HepG2 (cell line): Measurements from ENCODE around the gene KCNB1. TPM values are rescaled to one million over a fixed set of nuclear protein-coding genes. Genes with fewer than 3 reads are reported as not detected.

ENCODE experiments used
- ATAC-seq: fragments of 200-7000 bp; cut with Tn5 transposase; 3 replicates; pipeline ENCODE4 v1.9.1; 2020; ENCODE audit warnings: mild to moderate bottlenecking, moderate library complexity
- BruUV-seq: library from RNA; stranded (reverse); fragments of 400-500 nt; replicated peaks from 2 replicates; lab custom pipeline; 2021; lab: Mats Ljungman, UMichigan
- CTCF ChIA-PET: fragments of 300-600 bp; formaldehyde crosslinking; extraction: SDS; loops from one replicate; lab custom pipeline; 2021; ENCODE audit warnings: low total read pairs, inconsistent platforms, low intra/inter-chr PET ratio; lab: Yijun Ruan, JAX
- POLR2A ChIA-PET: fragments of 350-600 bp; sonication (Branson Sonifier 250); formaldehyde crosslinking; loops from one replicate; lab custom pipeline; 2020; ENCODE audit warnings: antibody characterized with exemption, inconsistent platforms; lab: Yijun Ruan, JAX
- DNase-seq: peaks from one replicate; pipeline ENCODE4 v3.0.0-alpha.2; 2015; ENCODE audit warnings: low spot score
- FAIRE-seq: peaks from 3 replicates; lab custom pipeline; 2011; peaks lifted over from hg19 to GRCh38; lab: Jason Lieb, UNC
- H2AFZ ChIP-seq: one replicate; pipeline ENCODE4 v1.6.1; 2011; ENCODE audit warnings: low read length, inconsistent platforms
- H3K27ac ChIP-seq: fragments of 300-600 bp; 3 replicates; pipeline ENCODE4 v1.8.0; 2011; ENCODE audit warnings: mixed run types, mild to moderate bottlenecking, mixed read lengths, low read length, inconsistent platforms; ENCODE audit not compliant: insufficient read depth; ENCODE audit errors: extremely low read length
- H3K27me3 ChIP-seq, 2 experiments: fragments of 200-600 bp in 1 of 2; 2 replicates in 1 of 2; 3 replicates in 1 of 2; pipeline versions ENCODE4 v1.6.0 to v1.8.0; 2011; ENCODE audit warnings: low read length in 2 of 2, mild to moderate bottlenecking in 2 of 2, moderate library complexity in 2 of 2, inconsistent platforms in 1 of 2; ENCODE audit not compliant: insufficient read depth in 2 of 2, control insufficient read depth in 1 of 2
- H3K36me3 ChIP-seq, 2 experiments: fragments of 200-600 bp in 1 of 2; replicated peaks in 1 of 2; 2 replicates in 1 of 2; 3 replicates in 1 of 2; pipeline versions ENCODE4 v1.5.1 to v1.8.0; 2011; ENCODE audit warnings: low read length in 2 of 2, inconsistent platforms in 1 of 2; ENCODE audit not compliant: insufficient read depth in 2 of 2, control insufficient read depth in 1 of 2
- H3K4me1 ChIP-seq: 2 replicates; pipeline ENCODE4 v1.5.1; 2012; ENCODE audit warnings: low read length, inconsistent platforms; ENCODE audit not compliant: insufficient read depth
- H3K4me2 ChIP-seq: 2 replicates; pipeline ENCODE4 v1.6.0; 2011; ENCODE audit warnings: low read depth, low read length, inconsistent platforms
- H3K4me3 ChIP-seq, 3 experiments: fragments of 200-600 bp in 1 of 3; sonication (generic), shearing (Covaris generic) in 1 of 3; replicated peaks in 1 of 3; 2 replicates each; pipeline ENCODE4 v1.5.1; 2011 to 2016; ENCODE audit warnings: low read length in 3 of 3, inconsistent platforms in 2 of 3, low read depth in 2 of 3, mild to moderate bottlenecking in 2 of 3, control low read depth in 1 of 3, mixed read lengths in 1 of 3; ENCODE audit not compliant: insufficient read depth in 1 of 3
- H3K79me2 ChIP-seq: one replicate; pipeline ENCODE4 v1.6.1; 2011; ENCODE audit warnings: low read length, inconsistent platforms; ENCODE audit not compliant: insufficient read depth
- H3K9ac ChIP-seq: 2 replicates; pipeline ENCODE4 v1.6.0; 2011; ENCODE audit warnings: mild to moderate bottlenecking, low read depth, low read length, inconsistent platforms; ENCODE audit not compliant: insufficient read depth
- H3K9me3 ChIP-seq: 2 replicates; pipeline ENCODE4 v1.5.1; 2012; ENCODE audit warnings: mild to moderate bottlenecking, low read length
- H4K20me1 ChIP-seq: 2 replicates; pipeline ENCODE4 v1.6.0; 2011; ENCODE audit warnings: inconsistent platforms, mild to moderate bottlenecking, low read length, moderate library complexity; ENCODE audit not compliant: insufficient read depth
- ADNP ChIP-seq: sonication (generic); formaldehyde crosslinking; IDR thresholded peaks from 2 replicates; pipeline ENCODE4 v1.4.0; 2020; ENCODE audit warnings: missing genetic modification reagents
- ATF1 ChIP-seq: IDR thresholded peaks from 2 replicates; pipeline ENCODE4 v1.6.1; 2016; ENCODE audit warnings: mild to moderate bottlenecking, control low read depth
- ATF5 ChIP-seq: sonication (generic); formaldehyde crosslinking; IDR thresholded peaks from 2 replicates; pipeline ENCODE4 v1.4.0; 2020; ENCODE audit warnings: mild to moderate bottlenecking, low read depth, missing genetic modification reagents
- FOSL2 ChIP-seq: sonication (generic); formaldehyde crosslinking; IDR thresholded peaks from 2 replicates; pipeline ENCODE4 v1.4.0; 2020; ENCODE audit warnings: missing genetic modification reagents
- IKZF1 ChIP-seq: fragments of 450-650 bp; IDR thresholded peaks from 2 replicates; pipeline ENCODE4 v1.7.1; 2016
- IRF1 ChIP-seq: sonication (generic); formaldehyde crosslinking; IDR thresholded peaks from 2 replicates; pipeline ENCODE4 v1.4.0; 2020; ENCODE audit warnings: low read depth, mild to moderate bottlenecking, missing genetic modification reagents
- JDP2 ChIP-seq: sonication (generic); formaldehyde crosslinking; IDR thresholded peaks from 2 replicates; pipeline ENCODE4 v1.8.1; 2022; ENCODE audit warnings: missing genetic modification reagents, borderline replicate concordance
- MXD3 ChIP-seq: IDR thresholded peaks from 2 replicates; pipeline ENCODE4 v1.6.1; 2016; ENCODE audit warnings: mild to moderate bottlenecking, missing biosample characterization, missing genetic modification reagents
- PAX8 ChIP-seq: sonication (generic); formaldehyde crosslinking; IDR thresholded peaks from 2 replicates; pipeline ENCODE4 v1.8.0; 2022; ENCODE audit warnings: mild to moderate bottlenecking, missing genetic modification reagents, borderline replicate concordance
- PTBP1 ChIP-seq: fragments of 200-400 bp; formaldehyde crosslinking; IDR thresholded peaks from 2 replicates; pipeline ENCODE4 v1.6.1; 2018; ENCODE audit warnings: low read length, low read depth; ENCODE audit not compliant: poor library complexity, severe bottlenecking
- TRAFD1 ChIP-seq: sonication (generic); formaldehyde crosslinking; IDR thresholded peaks from 2 replicates; pipeline ENCODE4 v1.5.1; 2020; ENCODE audit warnings: missing genetic modification reagents, mild to moderate bottlenecking, borderline replicate concordance
- ZNF558 ChIP-seq: sonication (generic); formaldehyde crosslinking; IDR thresholded peaks from 2 replicates; pipeline ENCODE4 v1.9.0; 2022; ENCODE audit warnings: mild to moderate bottlenecking, missing genetic modification reagents, borderline replicate concordance
- ZNF7 ChIP-seq: IDR thresholded peaks from 2 replicates; pipeline ENCODE4 v1.6.1; 2016; ENCODE audit warnings: missing biosample characterization, missing genetic modification reagents
- WGBS: methylation state at CpG from one replicate; pipeline ENCODE4 v1.1.6; 2017; ENCODE audit warnings: low lambda C conversion rate; 5-methylcytosine and 5-hydroxymethylcytosine counted together
- in situ Hi-C: cut with HindIII; loops from 2 replicates; pipeline ENCODE4 v1.10.0; 2017; ENCODE audit warnings: low pct_unique_long_range_greater_than_20kb; ENCODE audit not compliant: extremely low pct_ligation_motif_present
- intact Hi-C: fragments of 100-400 bp; cut with micrococcal nuclease; formaldehyde crosslinking; loops from one replicate; pipeline ENCODE4 v1.10.0; 2022; ENCODE audit not compliant: unreplicated experiment
- polyA plus RNA-seq, 8 experiments: library from polyadenylated mRNA; depleted of rRNA in 3 of 8; stranded (reverse) in 7 of 8; unstranded in 1 of 8; fragments of >200 nt; fragmentation: Illumina TruSeq in 4 of 8; extraction: Trizol in 4 of 8; gene quantifications; 2 replicates each; pipeline versions ENCODE4 v1.2.1 to v1.2.3, GENCODE V29; 2011 to 2016; ENCODE audit warnings: low read depth in 4 of 8, missing spikeins in 1 of 8, mixed read lengths in 1 of 8; ENCODE audit not compliant: insufficient read depth in 1 of 8
- total RNA-seq, 5 experiments: library from RNA; depleted of rRNA; stranded (reverse); fragments of >200 nt; fragmentation: Illumina TruSeq; extraction: Trizol; gene quantifications; 2 replicates each; pipeline ENCODE4 v1.2.3, GENCODE V29; 2016; ENCODE audit warnings: low read depth in 1 of 5

The KCNB1 gene
- total and polyA plus RNA-seq, 2 of the 13 experiments (the other 11 are each of a cell fraction or from before 2014, with no cell fraction given) = 0.02 TPM; not detected in 1

- Histone ChIP-seq H3K36me3 (no peaks in the 10 kb centered on the region), H3K4me1 (no peaks in the 10 kb centered on the region), H3K79me2 (no peaks in the 10 kb centered on the region), H2AFZ (no peak overlapping the region), H3K27ac (no peak overlapping the region), H3K9me3 (no peaks in the 10 kb centered on the region), H3K27me3 (no peaks in the 10 kb centered on the region; a peak in 1 of 5 replicates), H4K20me1 (no peaks in the 10 kb centered on the region), H3K4me3 (no peak overlapping the region), H3K4me2 (no peak overlapping the region), H3K9ac (no peak overlapping the region)
- POLR2A ChIA-PET = no interaction called here
- FAIRE-seq = no peak
- 2% methylated on average over 4 of the region's 4 CpGs for WGBS
- no peak for DNase-seq
- intact Hi-C loops = no loop called here
- CTCF ChIA-PET = interaction anchor here (0.7 kb wide), 1 partner anchor 13 kb away, joined by 3 read pairs; no protein-coding TSS in a partner anchor
- BruUV-seq = no TSS peak
- in situ Hi-C loops = no loop called here
- no peak for ATAC-seq
- no peak for TF ChIP-seq TRAFD1 (CRISPR knock-in tag)
- TF ChIP-seq ADNP = no peak
- 0 out of 2 replicates have a peak, but pooled peaks have one; percentile 11 for TF ChIP-seq IKZF1
Measured at GRCh38 chr20:49496043-49496442, 13.6 kb upstream of the KCNB1 start.

GRCh38 chr20:49490689-49491088, 8.2 kb upstream of the KCNB1 start:
- Histone ChIP-seq H3K36me3 (no peaks in the 10 kb centered on the region), H4K20me1 (no peaks in the 10 kb centered on the region), H3K9ac (no peak overlapping the region), H3K27me3 (peaks cover 1 to 5% of the 10 kb centered on the region in 2 experiments; a peak in 2 of 5 replicates), H3K79me2 (no peaks in the 10 kb centered on the region), H3K27ac (no peak overlapping the region), H2AFZ (no peak overlapping the region), H3K4me1 (no peaks in the 10 kb centered on the region), H3K9me3 (no peaks in the 10 kb centered on the region), H3K4me3 (no peak overlapping the region), H3K4me2 (no peak overlapping the region)
- ATAC-seq = peak; percentile 71
- no peak for FAIRE-seq
- WGBS = 13% methylated on average over 1 of the region's 1 CpG
- intact Hi-C loops = no loop called here
- in situ Hi-C loops = no loop called here
- DNase-seq = peak; percentile 36
- no TSS peak for BruUV-seq
- ChIA-PET POLR2A (no interaction called here), CTCF (interaction anchor here (1.9 kb wide), 1 partner anchor 157 kb away, joined by 6 read pairs; no protein-coding TSS in a partner anchor)
- no peak for TF ChIP-seq MXD3
- TF ChIP-seq ZNF558 (CRISPR knock-in tag) = no peak
- TF ChIP-seq ATF5 = no peak
- peak; percentile 77 for TF ChIP-seq ZNF7 (CRISPR knock-in tag)
- no peak for TF ChIP-seq JDP2 (CRISPR knock-in tag)
- no peak for TF ChIP-seq PAX8 (CRISPR knock-in tag)
- peak; percentile 43; the same call in 1 of the 2 replicates for TF ChIP-seq FOSL2 (CRISPR knock-in tag)
- no peak for TF ChIP-seq IRF1 (CRISPR knock-in tag)
- TF ChIP-seq PTBP1 = no peak
- TF ChIP-seq ATF1 (CRISPR knock-in tag) = no peak
